Activated CD4-positive, alpha-beta T cell treated with anti-CD3 and anti-CD28 coated beads for 36 hours (primary cell): ENCODE measurements around the gene FOXL2. TPM values are rescaled to one million over a fixed set of nuclear protein-coding genes. Genes with fewer than 3 reads are reported as not detected.

Experiments
- ATAC-seq: fragments of 200-7000 bp; cut with Tn5 transposase; one replicate; pipeline ENCODE4 v1.10.0; 2021; ENCODE audit warnings: mild to moderate bottlenecking, moderate library complexity
- CTCF ChIA-PET: fragments of 350-600 bp; sonication (Branson Sonifier 250); formaldehyde crosslinking; loops from one replicate; lab custom pipeline; 2021; ENCODE audit warnings: antibody characterized with exemption; lab: Charles Lee
- POLR2A ChIA-PET: fragments of 350-600 bp; sonication (Branson Sonifier 250); formaldehyde crosslinking; loops from one replicate; lab custom pipeline; 2021; ENCODE audit warnings: antibody characterized with exemption, inconsistent platforms; lab: Charles Lee
- DNase-seq: peaks from one replicate; pipeline ENCODE4 v3.0.0-alpha.2; 2020
- H3K27ac Mint-ChIP-seq: one replicate; pipeline ENCODE4 v1.8.0; 2021; ENCODE audit warnings: mixed read lengths
- H3K27me3 Mint-ChIP-seq: one replicate; pipeline ENCODE4 v1.8.0; 2021; ENCODE audit warnings: mixed read lengths
- H3K36me3 Mint-ChIP-seq: one replicate; pipeline ENCODE4 v1.8.0; 2021; ENCODE audit warnings: low read depth, mixed read lengths
- H3K4me1 Mint-ChIP-seq: one replicate; pipeline ENCODE4 v1.8.0; 2021; ENCODE audit warnings: mixed read lengths
- H3K4me3 Mint-ChIP-seq: one replicate; pipeline ENCODE4 v1.8.0; 2021; ENCODE audit warnings: mild to moderate bottlenecking, moderate library complexity, mixed read lengths
- H3K9me3 Mint-ChIP-seq: one replicate; pipeline ENCODE4 v1.8.0; 2021; ENCODE audit warnings: low read depth, mixed read lengths
- intact Hi-C, 2 experiments: fragments of 100-400 bp; cut with DNase I in 1 of 2; cut with micrococcal nuclease in 1 of 2; formaldehyde crosslinking; loops; one replicate each; pipeline versions ENCODE4 v1.14.2 to v1.15.1; 2022 to 2024; cut with DNase I, micrococcal nuclease
- total RNA-seq, 2 experiments: library from RNA; stranded (reverse); gene quantifications; one replicate each; pipeline ENCODE4 v1.2.3, GENCODE V29; 2021

The FOXL2 gene
- total RNA-seq, 2 experiments from 2014 or later, result not detected

GRCh38 chr3:138909904-138910303, 37.0 kb downstream of the FOXL2 start:
- no peak overlapping the region for H3K27ac Mint-ChIP-seq
- ChIA-PET CTCF (interaction anchor here (0.7 to 10.2 kb wide), 2 partner anchors 210 to 419 kb away, joined by 3 to 212 read pairs; no protein-coding TSS in a partner anchor), POLR2A (no interaction called here)
- DNase-seq (no peak), ATAC-seq (no peak)
- intact Hi-C loops, result no loop called here
- peaks cover 1% of the 10 kb centered on the region for H3K4me1 Mint-ChIP-seq
- peaks cover under 1% of the 10 kb centered on the region for H3K27me3 Mint-ChIP-seq
- H3K36me3 Mint-ChIP-seq, result no peaks in the 10 kb centered on the region
- H3K4me3 Mint-ChIP-seq, result no peak overlapping the region
- H3K9me3 Mint-ChIP-seq, result no peaks in the 10 kb centered on the region

- ChIA-PET POLR2A (no interaction called here), CTCF (interaction anchor here (1.4 to 2.1 kb wide), 2 partner anchors 14 to 213 kb away, joined by 3 to 12 read pairs; no protein-coding TSS in a partner anchor)
- no peaks in the 10 kb centered on the region for H3K4me1 Mint-ChIP-seq
- no peak for DNase-seq
- no peak overlapping the region for H3K27ac Mint-ChIP-seq
- no peaks in the 10 kb centered on the region for H3K36me3 Mint-ChIP-seq
- H3K9me3 Mint-ChIP-seq, result no peaks in the 10 kb centered on the region
- ATAC-seq, result no peak
- H3K4me3 Mint-ChIP-seq, result no peak overlapping the region
- intact Hi-C loops, result no loop called here
- H3K27me3 Mint-ChIP-seq, result no peaks in the 10 kb centered on the region
Measured at GRCh38 chr3:138908846-138909245, 38.1 kb downstream of the FOXL2 start.

DNA sequence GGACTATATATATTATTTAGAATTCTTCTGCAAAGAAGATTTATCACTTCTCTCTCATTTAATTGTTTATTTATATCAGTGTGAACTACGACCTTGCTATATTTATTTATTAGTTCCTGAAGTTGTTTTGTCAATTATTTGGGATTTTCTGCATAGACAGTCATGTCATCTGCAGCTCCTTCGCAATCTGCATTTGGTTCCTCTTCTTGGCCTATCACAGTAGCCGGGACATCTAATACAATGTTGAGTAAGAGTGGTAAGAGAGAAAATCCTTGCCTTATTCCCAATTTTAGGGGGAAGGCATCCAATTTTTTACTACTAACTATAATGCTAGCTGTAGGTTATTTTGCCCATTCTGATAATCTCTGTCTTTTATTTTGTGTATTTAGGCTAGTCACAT, 39.4 kb downstream of the FOXL2 start:
- CTCF ChIA-PET, result interaction anchor here (0.7 to 2.1 kb wide), 5 partner anchors 9 to 445 kb away, joined by 3 to 12 read pairs (median 3); no protein-coding TSS in a partner anchor
- Mint-ChIP-seq H3K27ac (no peak overlapping the region), H3K4me3 (no peak overlapping the region), H3K27me3 (no peaks in the 10 kb centered on the region), H3K4me1 (no peaks in the 10 kb centered on the region), H3K9me3 (no peaks in the 10 kb centered on the region), H3K36me3 (no peaks in the 10 kb centered on the region)
- intact Hi-C loops, result no loop called here
- DNase-seq (no peak), ATAC-seq (no peak)
- POLR2A ChIA-PET, result no interaction called here

- POLR2A ChIA-PET, result no interaction called here
- ATAC-seq, result no peak
- CTCF ChIA-PET, result interaction anchor here (0.5 to 1.7 kb wide), 2 partner anchors 13 to 43 kb away, joined by 3 to 9 read pairs; no protein-coding TSS in a partner anchor
Measured at GRCh38 chr3:138902171-138902570, 44.8 kb downstream of the FOXL2 start.

DNA sequence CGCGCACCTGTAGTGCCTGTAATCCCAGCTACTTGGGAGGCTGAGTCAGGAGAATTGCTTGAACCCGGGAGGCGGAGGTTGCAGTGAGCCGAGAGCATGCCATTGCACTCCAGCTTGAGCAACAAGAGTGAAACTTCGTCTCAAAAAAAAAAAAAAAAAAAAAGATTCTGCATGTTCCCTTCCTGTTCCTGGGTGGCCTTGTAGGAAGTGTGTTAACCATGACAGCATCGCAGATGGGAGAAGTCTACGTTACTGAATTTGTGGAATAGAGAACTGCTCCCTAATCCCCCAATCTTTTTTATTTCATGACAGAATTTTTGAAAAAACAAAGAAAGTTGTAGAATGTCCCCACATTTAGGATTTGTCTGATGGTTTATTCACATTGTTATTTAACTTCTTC, 45.4 kb downstream of the FOXL2 start:
- no peaks in the 10 kb centered on the region for H3K9me3 Mint-ChIP-seq
- no peaks in the 10 kb centered on the region for H3K27me3 Mint-ChIP-seq
- DNase-seq, result no peak
- CTCF ChIA-PET, result interaction anchor here (1.7 kb wide), 1 partner anchor 14 kb away, joined by 9 read pairs; no protein-coding TSS in a partner anchor
- intact Hi-C loops, result no loop called here
- no peaks in the 10 kb centered on the region for H3K4me1 Mint-ChIP-seq
- no peaks in the 10 kb centered on the region for H3K36me3 Mint-ChIP-seq
- H3K27ac Mint-ChIP-seq, result no peak overlapping the region
- no peak for ATAC-seq
- no peak overlapping the region for H3K4me3 Mint-ChIP-seq
- POLR2A ChIA-PET, result interaction anchor here (0.7 kb wide), 1 partner anchor 817 kb away, joined by 3 read pairs; no protein-coding TSS in a partner anchor

More at GRCh38 chr3:138902171-138902570, 44.8 kb downstream of the FOXL2 start:
- Mint-ChIP-seq H3K27ac (no peak overlapping the region), H3K27me3 (no peaks in the 10 kb centered on the region), H3K4me3 (no peak overlapping the region), H3K9me3 (no peaks in the 10 kb centered on the region), H3K36me3 (no peaks in the 10 kb centered on the region), H3K4me1 (no peaks in the 10 kb centered on the region)
- intact Hi-C loops, result no loop called here
- no peak for DNase-seq

GRCh38 chr3:138899351-138899991, 47.5 kb downstream of the FOXL2 start:
- H3K4me3 Mint-ChIP-seq, result no peak overlapping the region
- H3K27ac Mint-ChIP-seq, result no peak overlapping the region
- intact Hi-C loops, result no loop called here
- H3K4me1 Mint-ChIP-seq, result no peaks in the 10 kb centered on the region
- H3K36me3 Mint-ChIP-seq, result no peaks in the 10 kb centered on the region
- POLR2A ChIA-PET, result no interaction called here
- CTCF ChIA-PET, result interaction anchor here (0.8 to 2.1 kb wide), 4 partner anchors 8 to 200 kb away, joined by 3 to 10 read pairs (median 4); no protein-coding TSS in a partner anchor
- no peak for DNase-seq
- H3K27me3 Mint-ChIP-seq, result no peaks in the 10 kb centered on the region
- ATAC-seq, result no peak
- no peaks in the 10 kb centered on the region for H3K9me3 Mint-ChIP-seq

GRCh38 chr3:138898708-138899107, 48.2 kb downstream of the FOXL2 start:
- DNase-seq (no peak), ATAC-seq (no peak)
- intact Hi-C loops, result no loop called here
- Mint-ChIP-seq H3K4me3 (no peak overlapping the region), H3K4me1 (no peaks in the 10 kb centered on the region), H3K36me3 (no peaks in the 10 kb centered on the region), H3K27ac (no peak overlapping the region), H3K9me3 (no peaks in the 10 kb centered on the region), H3K27me3 (no peaks in the 10 kb centered on the region)
- POLR2A ChIA-PET, result no interaction called here
- CTCF ChIA-PET, result interaction anchor here (1.1 to 2.1 kb wide), 3 partner anchors 9 to 25 kb away, joined by 4 to 10 read pairs (median 4); no protein-coding TSS in a partner anchor

DNA sequence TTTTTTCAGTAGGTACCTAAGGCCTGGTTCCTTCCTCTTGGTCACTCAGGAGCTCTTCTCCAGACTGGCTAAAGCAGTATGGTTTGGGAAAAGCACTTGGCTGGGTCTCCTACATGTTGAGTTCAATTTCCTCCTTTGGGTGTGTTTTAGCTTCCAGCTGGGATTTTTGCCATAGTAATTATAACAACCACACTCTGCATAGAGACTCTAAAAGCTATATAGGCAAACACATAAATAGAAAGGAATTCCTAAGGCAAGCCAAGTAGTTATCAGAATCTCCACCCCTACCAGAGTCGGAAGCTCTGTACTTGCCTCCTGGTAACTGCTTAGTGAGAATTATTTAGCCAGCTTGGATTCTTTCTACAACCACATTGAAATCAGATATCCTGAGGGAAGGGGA, 48.6 kb downstream of the FOXL2 start:
- H3K36me3 Mint-ChIP-seq, result no peaks in the 10 kb centered on the region
- POLR2A ChIA-PET, result no interaction called here
- CTCF ChIA-PET, result interaction anchor here (1.1 to 2.1 kb wide), 3 partner anchors 10 to 25 kb away, joined by 4 to 10 read pairs (median 4); no protein-coding TSS in a partner anchor
- no peaks in the 10 kb centered on the region for H3K4me1 Mint-ChIP-seq
- H3K4me3 Mint-ChIP-seq, result no peak overlapping the region
- H3K9me3 Mint-ChIP-seq, result no peaks in the 10 kb centered on the region
- H3K27ac Mint-ChIP-seq, result no peak overlapping the region
- ATAC-seq, result no peak
- intact Hi-C loops, result no loop called here
- no peak for DNase-seq
- no peaks in the 10 kb centered on the region for H3K27me3 Mint-ChIP-seq

Other genes with a start within 250 kb of the FOXL2 start
- 10 to 100 TPM; 16.2 to 19.1 TPM for gene PIK3CB, start 112.2 kb downstream of the FOXL2 start, total RNA-seq
- gene FOXL2NB, start 80 bp upstream of the FOXL2 start, total RNA-seq, result not detected
- not detected for gene PRR23A, start 59.1 kb upstream of the FOXL2 start, total RNA-seq
- not detected for gene PRR23B, start 73.8 kb upstream of the FOXL2 start, total RNA-seq
- not detected for gene PRR23C, start 97.8 kb upstream of the FOXL2 start, total RNA-seq